GM12865 (cell line): Measurements from ENCODE around the gene GATA5.
A peak's percentile ranks its signal among the peaks of the same experiment; 100 is the strongest.

Source experiments
- DNase-seq: peaks from one replicate; pipeline ENCODE4 v3.0.0; 2010; ENCODE audit warnings: low read depth
- H3K4me3 ChIP-seq: 2 replicates; pipeline ENCODE4 v1.5.1; 2011; ENCODE audit warnings: mild to moderate bottlenecking, low read depth, low read length, control low read depth
- CTCF ChIP-seq: IDR thresholded peaks from 2 replicates; pipeline ENCODE4 v1.5.1; 2011; ENCODE audit warnings: low read length, control low read depth, low read depth, inconsistent platforms; ENCODE audit not compliant: insufficient read depth; ENCODE audit errors: missing control alignments

GATA5 gene

GRCh38 chr20:62500237-62500864 is 24.6 kb upstream of the GATA5 start:
- H3K4me3 ChIP-seq = no peak overlapping the region
- TF ChIP-seq CTCF = peak; percentile 86
- DNase-seq = peak; percentile 68

GRCh38 chr20:62499758-62500236 is 24.0 kb upstream of the GATA5 start:
- no peak for TF ChIP-seq CTCF
- H3K4me3 ChIP-seq = no peak overlapping the region
- DNase-seq = no peak

- TF ChIP-seq CTCF = no peak
- no peak overlapping the region for H3K4me3 ChIP-seq
- DNase-seq = no peak
These were observed 23.1 kb upstream of the GATA5 start for GRCh38 chr20:62498874-62499273.

GRCh38 chr20:62496568-62497218 is 20.9 kb upstream of the GATA5 start:
- TF ChIP-seq CTCF = peak; percentile 53
- H3K4me3 ChIP-seq = no peak overlapping the region
- peak; percentile 20 for DNase-seq

- no peak overlapping the region for H3K4me3 ChIP-seq
- no peak for TF ChIP-seq CTCF
These were observed 20.2 kb upstream of the GATA5 start for GRCh38 chr20:62495749-62496567.

GRCh38 chr20:62494980-62495748 is 19.4 kb upstream of the GATA5 start:
- H3K4me3 ChIP-seq = no peak overlapping the region
- DNase-seq = no peak
- no peak for TF ChIP-seq CTCF

More at GRCh38 chr20:62495749-62496567, 20.2 kb upstream of the GATA5 start:
- no peak for DNase-seq
